Thymus (tissue), 11 donors: ENCODE measurements around the gene CELF4. TPM values are rescaled to one million over a fixed set of nuclear protein-coding genes. Genes with fewer than 3 reads are reported as not detected.

Experiments
- DNase-seq, 9 donors: peaks; one replicate each; pipeline ENCODE4 v3.0.0-alpha.2; 2013; ENCODE audit warnings: low spot score in 9 of 9, low read depth in 6 of 9, missing footprints in 1 of 9
- H3K27ac ChIP-seq, 2 donors: one replicate each; pipeline ENCODE4 v1.5.1; 2013; ENCODE audit warnings: control low read depth in 1 of 2, low read depth in 1 of 2, low read length in 1 of 2, mild to moderate bottlenecking in 1 of 2, moderate library complexity in 1 of 2
- H3K27me3 ChIP-seq, 2 donors: one replicate each; pipeline ENCODE4 v1.5.1; 2013; ENCODE audit warnings: low read length in 1 of 2; ENCODE audit not compliant: control insufficient read depth in 2 of 2, insufficient read depth in 1 of 2
- H3K36me3 ChIP-seq, 2 donors: one replicate each; pipeline ENCODE4 v1.5.1; 2013; ENCODE audit warnings: low read length in 1 of 2, mild to moderate bottlenecking in 1 of 2, moderate library complexity in 1 of 2; ENCODE audit not compliant: control insufficient read depth in 2 of 2, insufficient read depth in 2 of 2
- H3K4me1 ChIP-seq, 2 donors: one replicate each; pipeline ENCODE4 v1.5.1; 2013; ENCODE audit warnings: low read length in 2 of 2; ENCODE audit not compliant: control insufficient read depth in 2 of 2, insufficient read depth in 2 of 2
- H3K4me3 ChIP-seq, 2 donors: one replicate each; pipeline ENCODE4 v1.5.1; 2013; ENCODE audit warnings: low read length in 2 of 2, control low read depth in 1 of 2, mild to moderate bottlenecking in 1 of 2
- H3K9me3 ChIP-seq, 2 donors: one replicate each; pipeline ENCODE4 v1.5.1; 2013; ENCODE audit warnings: low read length in 1 of 2, mild to moderate bottlenecking in 1 of 2; ENCODE audit not compliant: control insufficient read depth in 2 of 2, insufficient read depth in 1 of 2
- WGBS: extraction: QIAGEN DNeasy Blood & Tissue Kit; methylation state at CpG from one replicate; pipeline ENCODE4 v1.1.7; 2013; 5-methylcytosine and 5-hydroxymethylcytosine counted together
- polyA plus RNA-seq: library from polyadenylated mRNA; stranded (reverse); fragments of 200-250 nt; gene quantifications from one replicate; pipeline ENCODE4 v1.2.3, GENCODE V29; 2013
- total RNA-seq: library from RNA; stranded (reverse); fragments of 120-200 nt; gene quantifications from one replicate; pipeline ENCODE4 v1.2.4, GENCODE V29; 2013
- donor health status: healthy.

CELF4 gene
- total and polyA plus RNA-seq, 2 donors = 0.05 to 0.39 TPM

DNA sequence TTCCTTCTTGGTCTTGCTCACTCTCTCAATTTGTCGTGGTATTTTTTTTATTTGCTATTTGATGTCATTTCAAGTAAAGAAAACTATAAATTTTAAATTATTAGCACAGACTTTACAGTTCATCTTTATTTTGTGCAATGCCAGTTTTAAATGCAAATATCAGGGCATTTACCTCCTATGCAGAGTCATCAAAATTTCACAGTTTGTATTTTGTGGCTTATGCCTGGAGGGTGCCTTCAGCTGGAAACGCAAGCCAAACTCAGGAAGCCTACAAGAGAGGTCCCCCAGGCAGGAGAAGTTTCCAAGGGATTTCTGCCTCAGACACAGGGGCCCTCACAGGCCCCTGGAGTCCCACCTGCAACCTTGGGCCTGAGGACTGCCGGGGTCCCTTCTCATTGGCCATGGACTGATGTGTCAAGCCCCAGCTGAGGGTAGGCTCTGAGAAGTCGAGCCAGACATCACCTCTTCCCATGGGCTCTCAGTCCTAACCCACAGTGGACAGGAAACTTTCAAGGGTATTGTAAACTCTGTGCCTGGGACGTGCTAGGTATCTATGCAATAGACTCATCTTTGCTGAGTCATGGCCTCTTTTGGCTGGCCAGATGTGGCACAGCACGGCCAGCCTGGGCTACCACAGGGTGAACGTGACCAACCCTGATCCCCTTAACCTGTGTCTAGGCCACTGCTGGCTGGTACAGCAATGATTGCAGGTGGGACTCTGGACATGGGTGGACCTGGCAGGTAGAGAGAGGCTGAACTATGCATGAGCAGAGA is 236.5 kb downstream of the CELF4 start:
- Histone ChIP-seq H3K4me3 (no peak overlapping the region), H3K36me3 (no peaks in the 10 kb centered on the region), H3K27ac (no peak overlapping the region), H3K9me3 (no peaks in the 10 kb centered on the region), H3K4me1 (no peaks in the 10 kb centered on the region), H3K27me3 (peaks cover 0 to 4% of the 10 kb centered on the region in 2 donors)
- WGBS = 84% methylated on average over 7 of the region's 7 CpGs
- no peak for DNase-seq

GRCh38 chr18:37327063-37327577 is 238.5 kb downstream of the CELF4 start:
- no peaks in the 10 kb centered on the region for H3K36me3 ChIP-seq
- 81% methylated on average over 6 of the region's 6 CpGs for WGBS

DNA sequence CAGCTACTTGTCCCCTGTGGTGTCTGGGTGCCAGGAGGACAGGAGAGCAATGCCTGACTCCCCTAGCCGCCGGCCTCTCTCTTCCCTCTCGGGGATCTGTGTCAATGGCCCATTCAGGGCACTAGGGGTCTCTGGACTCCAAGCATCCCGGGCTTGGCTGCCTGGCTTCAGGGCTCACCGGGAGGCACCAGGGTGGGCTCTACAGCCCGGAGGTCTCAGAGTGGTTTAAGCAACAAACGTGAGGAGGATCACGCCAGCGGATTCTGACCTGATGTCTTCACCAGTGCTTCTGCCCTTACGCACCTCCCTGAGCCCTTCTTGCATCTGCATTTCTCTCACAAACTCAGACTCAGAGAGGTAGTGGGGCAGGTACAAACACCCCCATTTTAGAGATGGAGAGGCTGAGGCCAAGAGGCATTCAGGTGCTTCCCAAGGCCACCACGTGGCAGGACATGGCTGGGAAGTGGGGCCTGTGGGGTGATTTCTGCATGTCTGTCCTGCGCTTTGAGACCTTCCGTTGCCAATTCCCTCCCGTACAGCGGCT is 243.0 kb downstream of the CELF4 start:
- Histone ChIP-seq H3K9me3 (no peaks in the 10 kb centered on the region), H3K27me3 (peaks cover 0 to 4% of the 10 kb centered on the region in 2 donors), H3K4me3 (no peak overlapping the region), H3K36me3 (no peaks in the 10 kb centered on the region), H3K27ac (no peak overlapping the region), H3K4me1 (no peaks in the 10 kb centered on the region)
- 39% methylated on average over 15 of the region's 15 CpGs for WGBS
- peak in 3 of 9 donors; percentile 3 to 31 (median 24) for DNase-seq

More at GRCh38 chr18:37327063-37327577, 238.5 kb downstream of the CELF4 start:
- Histone ChIP-seq H3K9me3 (no peaks in the 10 kb centered on the region), H3K27ac (no peak overlapping the region), H3K4me3 (no peak overlapping the region), H3K4me1 (no peaks in the 10 kb centered on the region), H3K27me3 (peaks cover 0 to 4% of the 10 kb centered on the region in 2 donors)
- no peak for DNase-seq

DNA sequence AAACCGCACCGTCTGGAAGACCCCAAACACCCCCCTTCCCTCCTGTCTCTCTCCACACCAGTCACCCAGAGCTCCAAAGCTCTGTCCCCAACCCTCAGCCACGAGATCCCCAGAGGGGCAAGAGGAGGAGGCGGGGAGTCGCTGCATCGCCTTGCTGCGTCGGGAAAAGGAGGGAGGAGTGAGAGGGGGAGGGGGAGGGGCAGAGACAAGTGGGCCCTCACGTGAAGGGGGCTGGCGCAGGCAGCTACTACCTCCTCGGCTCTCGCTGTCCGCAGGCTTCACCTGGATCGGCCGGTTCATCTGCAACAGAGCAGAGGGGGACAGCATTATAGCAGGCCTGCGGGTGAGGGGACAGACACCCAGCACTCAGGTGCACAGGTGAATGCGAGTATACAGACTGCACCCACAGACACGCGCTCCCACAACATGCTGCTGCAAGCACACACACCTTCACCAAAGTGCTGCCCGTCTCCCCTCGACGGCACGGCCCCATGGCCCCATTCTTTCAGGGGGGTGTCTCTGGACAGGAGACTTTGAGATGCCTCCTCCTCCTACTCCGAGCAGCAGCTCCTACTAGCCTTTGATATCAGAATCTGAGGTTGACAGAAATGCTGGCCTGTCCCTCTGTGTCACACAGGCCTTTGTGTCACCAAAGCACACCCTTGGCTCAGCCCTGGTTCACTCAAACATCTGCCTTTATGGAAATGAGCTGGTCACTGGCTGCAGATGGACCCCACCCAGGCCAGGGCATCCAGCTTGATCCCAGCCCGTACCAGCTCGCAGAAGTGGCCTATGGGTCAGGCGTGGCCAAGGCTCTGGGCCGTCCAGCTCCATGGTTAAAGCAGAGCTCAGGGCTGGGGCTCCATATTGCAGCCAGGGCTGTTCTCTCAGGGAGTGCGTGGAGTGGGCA is 243.8 kb downstream of the CELF4 start:
- peaks cover 0 to 4% of the 10 kb centered on the region in 2 donors for H3K27me3 ChIP-seq
- no peaks in the 10 kb centered on the region for H3K36me3 ChIP-seq
- no peaks in the 10 kb centered on the region for H3K4me1 ChIP-seq
- no peak for DNase-seq
- H3K9me3 ChIP-seq = no peaks in the 10 kb centered on the region
- WGBS = 80% methylated on average over 29 of the region's 29 CpGs
- H3K27ac ChIP-seq = no peak overlapping the region
- no peak overlapping the region for H3K4me3 ChIP-seq

GRCh38 chr18:37320317-37320716 is 245.3 kb downstream of the CELF4 start:
- DNase-seq = no peak
- 95% methylated on average over 10 of the region's 10 CpGs for WGBS

DNA sequence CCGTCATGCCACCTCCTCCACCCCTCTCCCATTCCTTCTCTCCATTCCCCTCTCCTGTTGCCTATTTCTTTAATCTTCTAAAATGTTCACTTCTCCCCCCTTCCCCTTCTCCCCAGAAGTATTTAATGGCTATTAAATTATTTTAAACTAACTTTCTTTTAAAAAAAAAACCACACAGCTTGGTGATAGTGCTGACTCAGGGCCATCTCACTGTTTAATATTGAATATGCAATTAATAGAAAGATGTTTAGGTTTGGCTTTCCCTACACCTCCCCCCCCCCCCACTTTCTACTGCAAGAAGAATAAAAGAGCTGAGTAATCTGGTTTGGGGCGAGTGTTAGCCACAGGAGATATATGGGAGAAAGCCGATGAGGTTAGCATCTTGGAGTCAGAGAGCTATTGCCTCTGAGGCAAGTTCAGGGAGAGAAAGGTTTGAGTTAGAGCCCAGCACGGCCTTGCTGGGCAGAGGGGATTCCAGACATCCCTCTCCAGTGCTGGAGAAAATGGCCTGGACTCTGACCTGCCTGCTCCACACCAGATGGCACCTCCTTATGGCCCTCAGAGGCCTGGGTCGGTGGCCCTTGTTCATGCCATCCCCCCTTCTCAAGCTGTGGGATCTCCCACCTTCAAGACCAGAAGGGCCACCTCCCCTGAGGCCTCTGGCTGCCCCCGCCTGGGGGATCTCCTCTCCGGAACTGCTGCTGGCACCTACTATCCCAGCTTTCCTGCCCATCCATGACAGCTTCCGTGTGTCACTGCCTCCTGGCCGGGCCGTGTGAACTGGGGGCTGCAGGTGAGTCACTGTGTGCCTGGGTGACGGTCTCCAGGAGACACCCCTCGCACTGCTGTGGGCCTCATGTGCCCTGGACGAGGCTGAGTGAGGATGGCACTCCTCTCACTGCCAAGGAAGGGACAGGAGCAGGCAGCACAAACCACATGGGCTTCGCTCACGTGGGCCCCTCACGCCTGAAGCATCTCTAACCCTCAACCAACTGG is 246.9 kb downstream of the CELF4 start:
- no peaks in the 10 kb centered on the region for H3K36me3 ChIP-seq
- no peaks in the 10 kb centered on the region for H3K9me3 ChIP-seq
- no peak for DNase-seq
- 93% methylated on average over 16 of the region's 16 CpGs for WGBS
- H3K4me3 ChIP-seq = no peak overlapping the region
- H3K27ac ChIP-seq = no peak overlapping the region
- H3K4me1 ChIP-seq = no peaks in the 10 kb centered on the region
- no peaks in the 10 kb centered on the region for H3K27me3 ChIP-seq

More at GRCh38 chr18:37320317-37320716, 245.3 kb downstream of the CELF4 start:
- Histone ChIP-seq H3K4me3 (no peak overlapping the region), H3K27me3 (no peaks in the 10 kb centered on the region), H3K9me3 (no peaks in the 10 kb centered on the region), H3K36me3 (no peaks in the 10 kb centered on the region), H3K4me1 (no peaks in the 10 kb centered on the region), H3K27ac (no peak overlapping the region)

- Histone ChIP-seq H3K9me3 (no peaks in the 10 kb centered on the region), H3K27ac (no peak overlapping the region)
- 91% methylated on average over 2 of the region's 2 CpGs for WGBS
Measured at GRCh38 chr18:37317486-37317885, 248.1 kb downstream of the CELF4 start.

DNA sequence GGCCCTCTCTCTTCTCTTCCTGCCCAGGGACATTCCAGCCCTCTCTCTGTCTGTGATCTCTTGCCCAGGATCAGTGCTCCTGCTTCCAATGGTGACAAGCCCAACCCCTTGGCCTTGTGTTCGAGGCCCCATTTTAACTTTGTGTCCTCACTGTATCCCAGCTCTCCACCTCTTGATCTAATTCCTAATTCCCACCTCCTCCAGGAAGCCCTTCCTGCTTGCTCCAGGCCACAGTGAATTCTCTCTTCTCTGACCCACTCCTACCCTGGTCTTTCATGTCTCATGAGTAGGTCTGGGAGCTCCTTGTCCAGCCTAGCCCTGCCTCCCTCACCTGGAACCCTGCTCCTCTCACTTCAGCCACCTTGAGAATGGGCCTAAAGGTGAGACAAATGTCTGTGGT is 249.1 kb downstream of the CELF4 start:
- no peak overlapping the region for H3K4me3 ChIP-seq
- WGBS = 93% methylated on average over 1 of the region's 1 CpG
- no peaks in the 10 kb centered on the region for H3K36me3 ChIP-seq
- no peaks in the 10 kb centered on the region for H3K9me3 ChIP-seq
- DNase-seq = no peak
- H3K27me3 ChIP-seq = no peaks in the 10 kb centered on the region
- no peak overlapping the region for H3K27ac ChIP-seq
- H3K4me1 ChIP-seq = no peaks in the 10 kb centered on the region

More at GRCh38 chr18:37317486-37317885, 248.1 kb downstream of the CELF4 start:
- H3K4me1 ChIP-seq = no peaks in the 10 kb centered on the region
- no peak overlapping the region for H3K4me3 ChIP-seq
- no peak for DNase-seq
- no peaks in the 10 kb centered on the region for H3K27me3 ChIP-seq
- H3K36me3 ChIP-seq = no peaks in the 10 kb centered on the region
